ENCODE measurements around the gene DOCK8. TPM values are rescaled to one million over a fixed set of nuclear protein-coding genes. Genes with fewer than 3 reads are reported as not detected.

The DOCK8 gene
- total RNA-seq, 2 donors from 2014 or later, result 199 to 213 TPM

- ATAC-seq (replicated peaks in 1 of 2) (no peak), DNase-seq (no peak)
- no peak overlapping the region for H3K4me3 Mint-ChIP-seq
- H3K9me3 Mint-ChIP-seq, result no peaks in the 10 kb centered on the region
- H3K27me3 Mint-ChIP-seq (ENCODE audit: low read depth), result no peaks in the 10 kb centered on the region
- H3K4me1 Mint-ChIP-seq (ENCODE audit: low read depth), result no peaks in the 10 kb centered on the region
- H3K27ac Mint-ChIP-seq, result no peak overlapping the region
- H3K36me3 Mint-ChIP-seq (ENCODE audit: insufficient read depth in 2 of 2), result peaks cover 6 to 62% of the 10 kb centered on the region in 2 donors
These were observed 160.1 kb downstream of the DOCK8 start for GRCh38 chr9:374736-375135.

- no peaks in the 10 kb centered on the region for H3K9me3 Mint-ChIP-seq
- ATAC-seq (replicated peaks in 1 of 2), result no peak
These were observed 161.4 kb downstream of the DOCK8 start for GRCh38 chr9:376115-376514.

GRCh38 chr9:378263-378662 lies 163.6 kb downstream of the DOCK8 start:
- no peak overlapping the region for H3K4me3 Mint-ChIP-seq
- no peaks in the 10 kb centered on the region for H3K4me1 Mint-ChIP-seq (ENCODE audit: low read depth)
- H3K36me3 Mint-ChIP-seq (ENCODE audit: insufficient read depth in 2 of 2), result peaks cover 2 to 38% of the 10 kb centered on the region in 2 donors
- DNase-seq (no peak), ATAC-seq (replicated peaks in 1 of 2) (no peak)
- H3K27me3 Mint-ChIP-seq (ENCODE audit: low read depth), result no peaks in the 10 kb centered on the region
- no peaks in the 10 kb centered on the region for H3K9me3 Mint-ChIP-seq
- peak overlapping the region; percentile 21 for H3K27ac Mint-ChIP-seq

More at GRCh38 chr9:376115-376514, 161.4 kb downstream of the DOCK8 start:
- no peak overlapping the region for H3K4me3 Mint-ChIP-seq
- peaks cover 6 to 50% of the 10 kb centered on the region in 2 donors for H3K36me3 Mint-ChIP-seq (ENCODE audit: insufficient read depth in 2 of 2)
- no peak for DNase-seq
- no peak overlapping the region for H3K27ac Mint-ChIP-seq
- no peaks in the 10 kb centered on the region for H3K4me1 Mint-ChIP-seq (ENCODE audit: low read depth)
- no peaks in the 10 kb centered on the region for H3K27me3 Mint-ChIP-seq (ENCODE audit: low read depth)

GRCh38 chr9:382383-382782 lies 167.7 kb downstream of the DOCK8 start:
- Mint-ChIP-seq H3K27ac (peak overlapping the region; percentile 35), H3K36me3 (ENCODE audit: insufficient read depth in 2 of 2) (peaks cover 0 to 20% of the 10 kb centered on the region in 2 donors), H3K27me3 (ENCODE audit: low read depth) (no peaks in the 10 kb centered on the region), H3K4me1 (ENCODE audit: low read depth) (no peaks in the 10 kb centered on the region), H3K9me3 (no peaks in the 10 kb centered on the region), H3K4me3 (no peak overlapping the region)
- DNase-seq (no peak), ATAC-seq (replicated peaks in 1 of 2) (no peak)

- no peaks in the 10 kb centered on the region for H3K27me3 Mint-ChIP-seq (ENCODE audit: low read depth)
- DNase-seq, result peak; percentile 4 to 11
- peaks cover 6 to 19% of the 10 kb centered on the region in 2 donors for H3K36me3 Mint-ChIP-seq (ENCODE audit: insufficient read depth in 2 of 2)
- no peak overlapping the region for H3K27ac Mint-ChIP-seq
- H3K4me1 Mint-ChIP-seq (ENCODE audit: low read depth), result no peaks in the 10 kb centered on the region
- ATAC-seq (replicated peaks in 1 of 2), result peak in 1 of 2 donors; percentile 54
- no peak overlapping the region for H3K4me3 Mint-ChIP-seq
- H3K9me3 Mint-ChIP-seq, result no peaks in the 10 kb centered on the region
These were observed 171.2 kb downstream of the DOCK8 start for GRCh38 chr9:385818-386398.

GRCh38 chr9:389159-389558 lies 174.5 kb downstream of the DOCK8 start:
- no peaks in the 10 kb centered on the region for H3K4me1 Mint-ChIP-seq (ENCODE audit: low read depth)
- no peaks in the 10 kb centered on the region for H3K9me3 Mint-ChIP-seq
- DNase-seq (no peak), ATAC-seq (replicated peaks in 1 of 2) (no peak)
- no peak overlapping the region for H3K4me3 Mint-ChIP-seq
- H3K36me3 Mint-ChIP-seq (ENCODE audit: insufficient read depth in 2 of 2), result peaks cover 9 to 28% of the 10 kb centered on the region in 2 donors
- no peaks in the 10 kb centered on the region for H3K27me3 Mint-ChIP-seq (ENCODE audit: low read depth)
- H3K27ac Mint-ChIP-seq, result no peak overlapping the region

GRCh38 chr9:389758-390157 lies 175.1 kb downstream of the DOCK8 start:
- Mint-ChIP-seq H3K27ac (peak overlapping the region; percentile 44), H3K9me3 (no peaks in the 10 kb centered on the region), H3K4me1 (ENCODE audit: low read depth) (no peaks in the 10 kb centered on the region), H3K27me3 (ENCODE audit: low read depth) (no peaks in the 10 kb centered on the region), H3K4me3 (no peak overlapping the region), H3K36me3 (ENCODE audit: insufficient read depth in 2 of 2) (peaks cover 9 to 28% of the 10 kb centered on the region in 2 donors)
- ATAC-seq (replicated peaks in 1 of 2) (no peak), DNase-seq (no peak)

- H3K36me3 Mint-ChIP-seq (ENCODE audit: insufficient read depth in 2 of 2), result peaks cover 9 to 30% of the 10 kb centered on the region in 2 donors
- H3K27ac Mint-ChIP-seq, result no peak overlapping the region
- no peak for DNase-seq
- no peaks in the 10 kb centered on the region for H3K27me3 Mint-ChIP-seq (ENCODE audit: low read depth)
- no peaks in the 10 kb centered on the region for H3K9me3 Mint-ChIP-seq
- ATAC-seq (replicated peaks in 1 of 2), result no peak
- H3K4me1 Mint-ChIP-seq (ENCODE audit: low read depth), result no peaks in the 10 kb centered on the region
- H3K4me3 Mint-ChIP-seq, result no peak overlapping the region
These were observed 177.6 kb downstream of the DOCK8 start for GRCh38 chr9:392077-392804.

- Mint-ChIP-seq H3K4me3 (no peak overlapping the region), H3K9me3 (no peaks in the 10 kb centered on the region), H3K27me3 (ENCODE audit: low read depth) (no peaks in the 10 kb centered on the region), H3K27ac (peak overlapping the region; percentile 14), H3K36me3 (ENCODE audit: insufficient read depth in 2 of 2) (peaks cover 12 to 29% of the 10 kb centered on the region in 2 donors), H3K4me1 (ENCODE audit: low read depth) (no peaks in the 10 kb centered on the region)
- ATAC-seq (replicated peaks in 1 of 2) (no peak), DNase-seq (no peak)
These were observed 179.8 kb downstream of the DOCK8 start for GRCh38 chr9:394347-395052.

GRCh38 chr9:396396-396795 lies 181.7 kb downstream of the DOCK8 start:
- H3K9me3 Mint-ChIP-seq, result no peaks in the 10 kb centered on the region
- H3K27ac Mint-ChIP-seq, result no peak overlapping the region
- H3K4me3 Mint-ChIP-seq, result no peak overlapping the region
- no peak for DNase-seq
- no peak for ATAC-seq (replicated peaks in 1 of 2)
- no peaks in the 10 kb centered on the region for H3K27me3 Mint-ChIP-seq (ENCODE audit: low read depth)
- no peaks in the 10 kb centered on the region for H3K4me1 Mint-ChIP-seq (ENCODE audit: low read depth)
- H3K36me3 Mint-ChIP-seq (ENCODE audit: insufficient read depth in 2 of 2), result peaks cover 11 to 26% of the 10 kb centered on the region in 2 donors

GRCh38 chr9:398085-398484 lies 183.4 kb downstream of the DOCK8 start:
- no peak overlapping the region for H3K4me3 Mint-ChIP-seq
- no peaks in the 10 kb centered on the region for H3K9me3 Mint-ChIP-seq
- H3K36me3 Mint-ChIP-seq (ENCODE audit: insufficient read depth in 2 of 2), result peaks cover 18 to 28% of the 10 kb centered on the region in 2 donors
- H3K27ac Mint-ChIP-seq, result no peak overlapping the region
- ATAC-seq (replicated peaks in 1 of 2) (no peak), DNase-seq (no peak)
- H3K27me3 Mint-ChIP-seq (ENCODE audit: low read depth), result no peaks in the 10 kb centered on the region
- H3K4me1 Mint-ChIP-seq (ENCODE audit: low read depth), result no peaks in the 10 kb centered on the region

GRCh38 chr9:401223-401622 lies 186.6 kb downstream of the DOCK8 start:
- Mint-ChIP-seq H3K27ac (peak overlapping the region; percentile 77), H3K36me3 (ENCODE audit: insufficient read depth in 2 of 2) (peaks cover 24 to 49% of the 10 kb centered on the region in 2 donors), H3K4me1 (ENCODE audit: low read depth) (no peaks in the 10 kb centered on the region), H3K9me3 (no peaks in the 10 kb centered on the region), H3K27me3 (ENCODE audit: low read depth) (no peaks in the 10 kb centered on the region), H3K4me3 (no peak overlapping the region)
- no peak for DNase-seq
- ATAC-seq (replicated peaks in 1 of 2), result no peak

- ATAC-seq (replicated peaks in 1 of 2), result no peak
- no peak overlapping the region for H3K4me3 Mint-ChIP-seq
- no peak overlapping the region for H3K27ac Mint-ChIP-seq
- no peaks in the 10 kb centered on the region for H3K4me1 Mint-ChIP-seq (ENCODE audit: low read depth)
- H3K9me3 Mint-ChIP-seq, result no peaks in the 10 kb centered on the region
- no peaks in the 10 kb centered on the region for H3K27me3 Mint-ChIP-seq (ENCODE audit: low read depth)
- DNase-seq, result no peak
- H3K36me3 Mint-ChIP-seq (ENCODE audit: insufficient read depth in 2 of 2), result peaks cover 41 to 72% of the 10 kb centered on the region in 2 donors
These were observed 189.6 kb downstream of the DOCK8 start for GRCh38 chr9:404234-404633.
